GM12865 (cell line): ENCODE results near the gene RRAS2.

Experiments
- DNase-seq: peaks from one replicate; pipeline ENCODE4 v3.0.0; 2010; ENCODE audit warnings: low read depth
- H3K4me3 ChIP-seq: 2 replicates; pipeline ENCODE4 v1.5.1; 2011; ENCODE audit warnings: mild to moderate bottlenecking, low read depth, low read length, control low read depth
- TF ChIP-seq, protein P1 (sequence below): IDR thresholded peaks from 2 replicates; pipeline ENCODE4 v1.5.1; 2011; ENCODE audit warnings: low read length, control low read depth, low read depth, inconsistent platforms; ENCODE audit not compliant: insufficient read depth; ENCODE audit errors: missing control alignments

The RRAS2 gene

GRCh38 chr11:14317659-14318325 is 41.2 kb downstream of the RRAS2 start:
- H3K4me3 ChIP-seq, result no peak overlapping the region
- no peak for DNase-seq
- TF ChIP-seq, protein P1, sequence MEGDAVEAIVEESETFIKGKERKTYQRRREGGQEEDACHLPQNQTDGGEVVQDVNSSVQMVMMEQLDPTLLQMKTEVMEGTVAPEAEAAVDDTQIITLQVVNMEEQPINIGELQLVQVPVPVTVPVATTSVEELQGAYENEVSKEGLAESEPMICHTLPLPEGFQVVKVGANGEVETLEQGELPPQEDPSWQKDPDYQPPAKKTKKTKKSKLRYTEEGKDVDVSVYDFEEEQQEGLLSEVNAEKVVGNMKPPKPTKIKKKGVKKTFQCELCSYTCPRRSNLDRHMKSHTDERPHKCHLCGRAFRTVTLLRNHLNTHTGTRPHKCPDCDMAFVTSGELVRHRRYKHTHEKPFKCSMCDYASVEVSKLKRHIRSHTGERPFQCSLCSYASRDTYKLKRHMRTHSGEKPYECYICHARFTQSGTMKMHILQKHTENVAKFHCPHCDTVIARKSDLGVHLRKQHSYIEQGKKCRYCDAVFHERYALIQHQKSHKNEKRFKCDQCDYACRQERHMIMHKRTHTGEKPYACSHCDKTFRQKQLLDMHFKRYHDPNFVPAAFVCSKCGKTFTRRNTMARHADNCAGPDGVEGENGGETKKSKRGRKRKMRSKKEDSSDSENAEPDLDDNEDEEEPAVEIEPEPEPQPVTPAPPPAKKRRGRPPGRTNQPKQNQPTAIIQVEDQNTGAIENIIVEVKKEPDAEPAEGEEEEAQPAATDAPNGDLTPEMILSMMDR, result no peak

DNA sequence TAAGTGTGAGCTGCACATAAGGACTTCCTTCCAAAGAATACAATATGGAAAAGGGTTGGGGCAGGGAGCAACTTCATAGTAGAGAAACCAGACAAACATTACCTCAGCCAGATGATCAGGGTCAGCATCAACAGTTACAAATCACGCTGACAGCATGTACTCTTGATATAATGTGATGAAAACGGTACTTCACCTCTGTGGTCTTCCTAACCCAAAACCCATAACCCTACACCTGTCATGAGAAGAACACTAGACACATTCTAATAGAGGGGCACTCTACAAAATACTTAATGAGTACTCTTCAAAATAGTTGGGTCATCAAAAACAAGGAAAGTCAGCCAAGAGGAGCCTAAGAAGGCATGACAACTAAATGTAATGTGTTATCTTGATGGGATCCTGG is 43.9 kb downstream of the RRAS2 start:
- TF ChIP-seq, protein P1, result no peak
- no peak for DNase-seq
- H3K4me3 ChIP-seq, result no peak overlapping the region

DNA sequence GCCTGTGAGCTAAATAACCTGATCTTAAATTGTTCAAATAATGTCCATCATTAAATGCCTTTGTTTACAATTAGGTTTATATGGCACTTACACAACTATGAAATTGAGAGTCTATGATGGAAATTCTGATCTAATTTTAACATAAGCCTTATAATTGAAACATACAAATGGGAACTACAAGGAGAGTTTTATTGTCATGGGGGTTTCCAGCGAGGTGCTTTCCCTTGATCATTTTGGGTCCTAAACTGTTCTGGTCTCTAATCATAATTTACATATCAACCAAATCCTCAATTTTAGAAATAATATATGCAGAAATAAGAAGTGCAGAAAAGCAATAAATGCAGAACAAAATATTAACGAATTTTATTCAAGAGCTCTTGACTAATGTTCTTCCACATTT is 44.9 kb downstream of the RRAS2 start:
- TF ChIP-seq, protein P1, result no peak
- no peak for DNase-seq
- H3K4me3 ChIP-seq, result peak overlapping the region; percentile 2

GRCh38 chr11:14312736-14313438 is 46.1 kb downstream of the RRAS2 start:
- H3K4me3 ChIP-seq, result peak overlapping the region; percentile 2
- TF ChIP-seq, protein P1, result no peak
- no peak for DNase-seq

- TF ChIP-seq, protein P1, result no peak
- DNase-seq, result no peak
Observed at GRCh38 chr11:14310679-14311078, 48.3 kb downstream of the RRAS2 start.

GRCh38 chr11:14309425-14310192 is 49.4 kb downstream of the RRAS2 start:
- peak; percentile 30 for DNase-seq
- no peak overlapping the region for H3K4me3 ChIP-seq
- TF ChIP-seq, protein P1, result no peak

More at GRCh38 chr11:14310679-14311078, 48.3 kb downstream of the RRAS2 start:
- H3K4me3 ChIP-seq, result no peak overlapping the region
